Measurements from ENCODE around the gene ZNF365.

ZNF365 gene

GRCh38 chr10:62382831-62383230, 8.7 kb downstream of the ZNF365 start:
- in situ Hi-C loops (cut with MboI; ENCODE audit: low pct_unique_long_range_greater_than_20kb, low sequenced_read_pairs, unreplicated experiment), result no loop called here
- no peak for TF ChIP-seq CTCF (IDR thresholded peaks at IDR 0.05; ENCODE audit: extremely low read depth, insufficient read depth, missing control alignments)
- DNase-seq (ENCODE audit: low spot score), result no peak

GRCh38 chr10:62384057-62384446, 9.9 kb downstream of the ZNF365 start:
- no peak for TF ChIP-seq CTCF (IDR thresholded peaks at IDR 0.05; ENCODE audit: extremely low read depth, insufficient read depth, missing control alignments)

DNA sequence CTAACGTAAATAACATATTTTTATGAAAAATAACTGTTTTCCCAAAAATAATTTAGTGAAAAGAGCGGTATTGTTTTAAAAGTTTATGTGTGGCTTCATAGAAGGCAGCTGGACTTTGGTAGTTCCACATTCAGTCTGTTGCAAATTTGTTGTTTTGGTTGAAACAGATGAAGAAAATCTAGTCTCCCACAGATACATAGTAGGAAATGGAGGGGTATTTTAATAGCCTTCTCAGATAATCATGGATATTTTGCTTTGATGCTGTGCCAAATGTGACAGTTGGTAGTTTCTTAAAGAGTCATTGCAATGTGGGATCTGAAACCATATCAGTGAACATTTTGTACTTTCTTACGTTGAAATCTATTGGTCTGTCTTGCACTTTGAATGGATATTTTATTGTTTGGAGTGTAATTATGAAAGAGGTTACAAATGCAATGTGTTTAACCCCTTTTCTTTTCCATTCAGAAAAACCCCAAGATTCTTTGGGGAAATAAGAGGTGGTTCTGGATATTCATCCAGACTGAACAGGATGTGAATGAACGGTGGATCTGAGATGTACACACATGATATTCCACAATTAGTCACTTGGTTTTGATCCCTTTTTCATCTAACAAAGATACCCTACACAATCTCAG, 10.4 kb downstream of the ZNF365 start:
- TF ChIP-seq CTCF (IDR thresholded peaks at IDR 0.05; ENCODE audit: extremely low read depth, insufficient read depth, missing control alignments), result no peak
- DNase-seq (ENCODE audit: low spot score), result no peak
- in situ Hi-C loops (cut with MboI; ENCODE audit: low pct_unique_long_range_greater_than_20kb, low sequenced_read_pairs, unreplicated experiment), result no loop called here

More at GRCh38 chr10:62384057-62384446, 9.9 kb downstream of the ZNF365 start:
- no peak for DNase-seq (ENCODE audit: low spot score)
- in situ Hi-C loops (cut with MboI; ENCODE audit: low pct_unique_long_range_greater_than_20kb, low sequenced_read_pairs, unreplicated experiment), result no loop called here

GRCh38 chr10:62386356-62387320, 12.5 kb downstream of the ZNF365 start:
- DNase-seq (ENCODE audit: low spot score), result no peak
- in situ Hi-C loops (cut with MboI; ENCODE audit: low pct_unique_long_range_greater_than_20kb, low sequenced_read_pairs, unreplicated experiment), result no loop called here
- TF ChIP-seq CTCF (IDR thresholded peaks at IDR 0.05; ENCODE audit: extremely low read depth, insufficient read depth, missing control alignments), result no peak

DNA sequence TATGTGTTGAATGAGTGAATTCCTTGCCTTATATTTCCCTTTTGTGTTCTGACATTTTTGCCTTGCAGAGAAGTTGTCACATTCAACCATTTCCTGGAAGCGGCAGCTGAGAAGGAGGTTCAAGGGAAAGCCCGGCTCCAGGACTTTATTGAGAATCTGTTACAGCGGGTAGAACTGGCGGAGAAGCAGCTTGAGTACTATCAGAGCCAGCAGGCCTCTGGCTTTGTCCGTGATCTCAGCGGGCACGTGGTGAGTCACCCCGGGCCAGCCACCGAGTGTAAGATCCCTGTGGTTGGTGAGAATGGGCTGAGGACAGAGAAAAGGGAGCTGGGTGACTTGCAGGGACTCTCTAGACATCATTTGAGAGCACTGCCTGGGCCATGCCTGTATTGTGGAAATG, 14.2 kb downstream of the ZNF365 start:
- TF ChIP-seq CTCF (IDR thresholded peaks at IDR 0.05; ENCODE audit: extremely low read depth, insufficient read depth, missing control alignments), result no peak
- in situ Hi-C loops (cut with MboI; ENCODE audit: low pct_unique_long_range_greater_than_20kb, low sequenced_read_pairs, unreplicated experiment), result no loop called here
- DNase-seq (ENCODE audit: low spot score), result no peak

DNA sequence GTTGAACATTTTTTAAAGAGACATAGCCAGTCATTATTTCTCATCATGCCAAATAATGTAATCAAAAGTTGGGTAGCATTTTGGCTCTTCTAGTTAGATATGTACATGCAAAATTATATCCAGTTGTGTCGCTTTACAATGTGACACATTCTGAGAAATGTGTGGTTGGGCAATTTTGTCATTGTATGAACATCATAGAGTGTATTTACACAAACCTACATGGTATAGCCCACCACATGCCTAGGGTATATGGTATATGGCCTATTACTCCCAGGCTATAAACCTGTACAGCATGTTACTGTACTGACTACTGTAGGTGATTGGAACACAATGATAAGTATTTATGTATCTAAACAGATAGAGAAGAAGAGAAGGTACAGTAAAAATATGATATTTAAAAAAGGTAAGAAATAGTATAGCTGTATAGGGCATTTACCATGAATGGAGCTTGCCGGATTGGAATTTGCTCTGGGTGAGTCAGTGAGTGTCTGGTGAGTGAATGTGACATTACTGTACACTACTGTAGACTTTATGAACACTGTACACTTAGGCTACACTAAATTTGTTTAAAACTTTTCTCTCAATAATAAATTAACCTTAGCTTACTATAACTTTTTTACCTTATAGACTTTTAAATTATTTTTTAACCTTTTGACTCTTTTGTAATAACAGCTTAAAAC, 16.5 kb downstream of the ZNF365 start:
- TF ChIP-seq CTCF (IDR thresholded peaks at IDR 0.05; ENCODE audit: extremely low read depth, insufficient read depth, missing control alignments), result no peak
- in situ Hi-C loops (cut with MboI; ENCODE audit: low pct_unique_long_range_greater_than_20kb, low sequenced_read_pairs, unreplicated experiment), result no loop called here
- DNase-seq (ENCODE audit: low spot score), result no peak
